D721Med (cell line): ENCODE measurements around the gene GABRE.

Source experiments
- DNase-seq: peaks from one replicate; pipeline ENCODE4 v3.0.0; 2011; ENCODE audit warnings: low spot score; ENCODE audit not compliant: insufficient read length
- FAIRE-seq: peaks from 2 replicates; lab custom pipeline; 2011; peaks lifted over from hg19 to GRCh38; lab: Jason Lieb, UNC
- CTCF ChIP-seq: IDR thresholded peaks from 2 replicates; pipeline ENCODE4 v1.5.1; 2012; ENCODE audit warnings: mild to moderate bottlenecking, control low read depth; ENCODE audit not compliant: insufficient read depth; ENCODE audit errors: missing control alignments

Gene GABRE

GRCh38 chrX:151988706-151989299 is 14.3 kb upstream of the GABRE start:
- DNase-seq, result no peak
- no peak for TF ChIP-seq CTCF
- no peak for FAIRE-seq

GRCh38 chrX:151987108-151987507 is 12.6 kb upstream of the GABRE start:
- FAIRE-seq (no peak), DNase-seq (no peak)
- no peak for TF ChIP-seq CTCF

GRCh38 chrX:151985955-151986354 is 11.5 kb upstream of the GABRE start:
- no peak for DNase-seq
- TF ChIP-seq CTCF, result no peak
- FAIRE-seq, result no peak

- FAIRE-seq (no peak), DNase-seq (no peak)
- no peak for TF ChIP-seq CTCF
These were observed 11.1 kb upstream of the GABRE start for GRCh38 chrX:151985531-151985930.

GRCh38 chrX:151984902-151985301 is 10.4 kb upstream of the GABRE start:
- FAIRE-seq, result no peak
- no peak for DNase-seq
- TF ChIP-seq CTCF, result no peak

DNA sequence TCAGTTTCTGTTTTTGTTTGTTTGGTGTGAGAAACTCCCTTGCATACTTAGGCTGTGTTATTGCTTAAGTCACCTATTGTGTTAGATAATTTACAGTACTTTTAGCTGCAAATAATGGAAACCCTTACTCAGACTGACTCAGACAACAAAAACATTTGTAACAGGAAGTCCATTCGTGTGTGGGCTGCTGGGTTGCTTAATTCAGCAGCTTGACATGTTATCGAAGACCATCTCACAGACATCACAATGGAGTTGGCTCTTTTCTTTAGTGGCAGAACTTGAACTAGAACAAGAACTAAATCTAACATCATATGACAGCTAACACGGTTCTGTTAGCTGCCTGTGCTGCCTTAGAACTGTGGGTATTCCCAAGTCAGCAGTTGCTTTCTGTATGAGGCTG is 9.9 kb upstream of the GABRE start:
- no peak for FAIRE-seq
- DNase-seq, result no peak
- no peak for TF ChIP-seq CTCF

DNA sequence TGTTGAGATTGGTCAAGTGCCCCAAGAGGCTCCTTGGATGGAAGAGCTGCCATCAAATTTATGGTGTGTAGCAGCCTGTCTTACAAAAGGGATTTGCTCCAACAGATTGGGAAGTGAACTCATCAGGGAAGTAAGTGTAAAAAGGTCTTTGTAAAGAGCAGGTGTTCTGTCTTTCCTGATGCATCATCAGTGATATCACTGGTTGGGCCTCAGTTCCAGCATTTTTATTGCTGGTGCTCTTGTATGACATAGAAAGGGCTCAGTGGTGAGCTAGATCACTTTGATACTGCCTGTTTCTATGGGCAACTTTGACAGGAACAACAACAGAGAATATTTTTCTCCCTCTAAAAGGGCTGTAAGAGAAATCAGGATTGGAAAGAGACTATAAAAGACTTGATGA is 8.7 kb upstream of the GABRE start:
- TF ChIP-seq CTCF, result no peak
- FAIRE-seq (no peak), DNase-seq (no peak)
